ENCODE results near the gene TUBA1C.

GRCh38 chr12:49274396-49275069, 9.7 kb downstream of the TUBA1C start:
- TF ChIP-seq POLR2A (IDR thresholded peaks at IDR 0.05) = no peak
- no peak for TF ChIP-seq CTCF (IDR thresholded peaks at IDR 0.05)
- no peak for TF ChIP-seq POLR2AphosphoS5 (IDR thresholded peaks at IDR 0.05)
